Stimulated activated CD8-positive, alpha-beta memory T cell treated with anti-CD3 and anti-CD28 coated beads, Interleukin-15, amount 100 ng/mL, for 1 hour (primary cell): ENCODE data around the gene DAZL.

Experiments
- DNase-seq: peaks from one replicate; pipeline ENCODE4 v3.0.0-alpha.2; 2020; ENCODE audit warnings: low read depth

The DAZL gene

GRCh38 chr3:16543242-16543864 is 61.9 kb downstream of the DAZL start:
- no peak for DNase-seq

DNA sequence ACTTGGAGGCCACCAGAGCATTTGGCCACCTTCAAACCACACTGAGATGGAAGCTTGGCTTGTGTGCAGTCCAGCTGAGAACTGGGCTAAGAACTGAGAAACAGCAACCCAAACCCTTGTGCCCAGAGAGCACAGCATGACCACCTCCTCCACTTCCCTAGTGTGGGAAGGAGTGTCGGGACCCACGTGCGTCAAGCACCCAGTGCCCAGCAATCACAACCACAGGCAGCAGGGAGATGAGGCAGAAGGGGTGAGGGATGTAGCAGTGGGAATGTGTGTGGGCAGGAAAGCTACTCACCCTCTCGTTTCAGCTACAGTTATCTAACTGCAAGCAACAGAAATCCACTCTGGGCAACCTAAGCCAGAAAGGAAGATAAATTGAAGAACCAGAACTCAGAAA is 66.7 kb downstream of the DAZL start:
- DNase-seq, result no peak

DNA sequence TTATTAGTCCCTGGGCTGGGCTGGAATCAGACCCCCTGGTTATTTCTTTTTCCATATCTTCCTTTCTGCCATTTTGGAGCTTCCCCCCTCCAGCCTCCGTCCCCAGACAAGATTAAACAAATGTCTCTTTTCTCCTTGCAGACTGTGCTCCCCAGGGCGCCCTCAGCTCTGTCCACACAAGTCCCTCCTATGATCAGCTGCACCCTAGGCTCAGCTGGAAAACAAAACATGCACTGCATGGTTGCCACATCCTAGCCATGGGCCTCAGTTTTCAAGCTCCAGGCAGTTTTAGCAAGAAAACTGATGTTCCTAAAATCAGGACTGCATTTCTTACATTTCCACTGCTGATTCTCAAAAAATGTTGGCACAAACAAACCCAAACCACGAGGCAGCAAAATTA is 68.2 kb downstream of the DAZL start:
- no peak for DNase-seq
